ENCODE measurements around the gene MMD. TPM values are rescaled to one million over a fixed set of nuclear protein-coding genes. Genes with fewer than 3 reads are reported as not detected.

The MMD gene
- polyA plus RNA-seq, 3 donors, result 3.4 to 7.0 (median 4.6) TPM

DNA sequence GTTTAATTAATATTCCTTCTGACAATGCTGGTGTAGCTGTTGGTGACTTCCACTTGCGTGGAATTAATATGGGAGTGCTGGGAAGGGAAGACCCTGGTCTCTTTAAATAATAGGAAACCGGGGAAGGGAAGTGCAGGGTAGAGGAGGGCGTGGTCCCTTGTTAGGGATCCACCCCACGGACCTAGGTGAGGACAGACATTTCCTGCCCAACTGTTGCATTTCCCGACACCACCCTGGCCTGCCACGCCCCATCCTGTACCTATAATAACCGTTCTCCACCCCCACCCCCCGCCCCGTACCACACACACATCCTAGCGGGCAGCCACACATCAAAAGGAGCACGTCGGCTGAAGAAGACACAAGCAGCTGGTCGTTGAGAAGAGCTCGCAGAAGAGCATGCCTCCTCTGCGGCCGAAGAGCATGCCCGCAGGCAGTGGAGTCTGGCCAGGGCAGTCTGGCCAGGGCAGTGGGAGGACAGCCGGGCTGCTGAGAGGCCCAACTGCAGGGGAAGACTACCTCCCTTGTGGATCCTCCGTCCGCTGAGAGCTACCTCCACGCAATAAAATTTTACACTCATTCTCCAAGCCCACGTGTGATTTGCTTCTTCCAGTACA lies 36.8 kb upstream of the MMD start:
- no peaks in the 10 kb centered on the region for H3K4me1 ChIP-seq (ENCODE audit: control insufficient read depth in 1 of 2, insufficient read depth in 2 of 2, low read length in 2 of 2)
- Mint-ChIP-seq H3K27ac (no peak overlapping the region), H3K4me3 (no peak overlapping the region)

DNA sequence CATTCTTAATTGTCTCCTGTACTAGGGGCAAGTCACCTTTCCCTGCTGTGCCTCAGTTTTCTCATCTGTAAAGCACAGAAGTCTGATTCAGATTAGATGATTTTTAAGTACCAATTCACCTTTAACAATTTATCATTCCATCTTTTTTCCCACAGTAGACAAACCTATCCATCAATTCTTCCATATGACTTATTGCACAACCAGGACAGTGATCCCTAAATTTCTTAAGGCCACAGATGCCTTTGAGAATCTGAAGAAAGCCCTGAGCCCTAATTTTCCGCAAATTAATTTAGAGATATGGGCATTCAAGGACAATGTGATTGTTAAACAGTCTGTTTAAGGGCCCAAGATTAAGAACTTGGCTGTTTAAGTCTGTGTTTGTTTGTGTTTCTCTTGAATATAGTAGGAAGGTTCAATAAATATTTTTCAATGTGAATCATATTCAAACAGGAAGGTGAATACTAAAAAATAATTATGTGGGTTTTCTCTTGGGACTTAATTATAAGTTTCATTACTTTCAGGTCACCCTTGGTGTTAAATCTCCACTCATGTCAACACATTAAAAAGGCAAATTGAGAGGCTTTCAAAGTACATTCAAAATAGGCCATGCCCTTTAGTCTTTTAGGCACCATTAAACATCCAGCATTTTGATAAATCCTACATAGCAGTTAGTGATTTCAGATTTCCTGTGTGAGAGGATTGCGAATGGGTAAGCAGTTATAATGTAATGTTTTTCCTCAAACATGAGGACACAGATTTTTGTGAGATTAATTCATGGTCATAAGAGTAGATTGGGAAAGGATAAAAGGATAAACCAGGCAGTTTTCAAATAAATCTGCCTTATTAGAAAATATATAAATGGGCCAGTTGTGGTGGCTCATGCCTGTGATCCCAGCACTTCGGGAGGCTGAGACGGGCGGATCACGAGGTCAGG lies 34.9 kb upstream of the MMD start:
- H3K9me3 ChIP-seq (replicated peaks in 1 of 2; ENCODE audit: control insufficient read depth in 1 of 2, insufficient read depth in 1 of 2, low read length in 2 of 2), result no peaks in the 10 kb centered on the region
- H3K4me1 Mint-ChIP-seq, result peaks cover 13% of the 10 kb centered on the region
- H3K27ac ChIP-seq (ENCODE audit: low read depth in 1 of 2, low read length in 2 of 2), result no peak overlapping the region
- no peaks in the 10 kb centered on the region for H3K36me3 Mint-ChIP-seq
- no peak overlapping the region for H3K4me2 ChIP-seq (replicated peaks; ENCODE audit: extremely low read depth, low read length, poor library complexity, severe bottlenecking)
- H3K9ac ChIP-seq (ENCODE audit: insufficient read depth, low read length, poor library complexity, severe bottlenecking), result no peak overlapping the region
- H3K4me3 ChIP-seq (replicated peaks in 1 of 3; ENCODE audit: low read depth in 2 of 3, low read length in 3 of 3), result no peak overlapping the region
- no peak overlapping the region for H3K4me3 Mint-ChIP-seq
- TF ChIP-seq, protein P1, sequence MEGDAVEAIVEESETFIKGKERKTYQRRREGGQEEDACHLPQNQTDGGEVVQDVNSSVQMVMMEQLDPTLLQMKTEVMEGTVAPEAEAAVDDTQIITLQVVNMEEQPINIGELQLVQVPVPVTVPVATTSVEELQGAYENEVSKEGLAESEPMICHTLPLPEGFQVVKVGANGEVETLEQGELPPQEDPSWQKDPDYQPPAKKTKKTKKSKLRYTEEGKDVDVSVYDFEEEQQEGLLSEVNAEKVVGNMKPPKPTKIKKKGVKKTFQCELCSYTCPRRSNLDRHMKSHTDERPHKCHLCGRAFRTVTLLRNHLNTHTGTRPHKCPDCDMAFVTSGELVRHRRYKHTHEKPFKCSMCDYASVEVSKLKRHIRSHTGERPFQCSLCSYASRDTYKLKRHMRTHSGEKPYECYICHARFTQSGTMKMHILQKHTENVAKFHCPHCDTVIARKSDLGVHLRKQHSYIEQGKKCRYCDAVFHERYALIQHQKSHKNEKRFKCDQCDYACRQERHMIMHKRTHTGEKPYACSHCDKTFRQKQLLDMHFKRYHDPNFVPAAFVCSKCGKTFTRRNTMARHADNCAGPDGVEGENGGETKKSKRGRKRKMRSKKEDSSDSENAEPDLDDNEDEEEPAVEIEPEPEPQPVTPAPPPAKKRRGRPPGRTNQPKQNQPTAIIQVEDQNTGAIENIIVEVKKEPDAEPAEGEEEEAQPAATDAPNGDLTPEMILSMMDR (IDR thresholded peaks at IDR 0.05), result no peak
- no peak overlapping the region for H3K27ac Mint-ChIP-seq
- no peaks in the 10 kb centered on the region for H3K27me3 ChIP-seq (ENCODE audit: control insufficient read depth in 2 of 2, insufficient read depth in 2 of 2, low read length in 2 of 2)
- no peak overlapping the region for H2AFZ ChIP-seq (ENCODE audit: insufficient read depth, low read depth, low read length, poor library complexity, severe bottlenecking)
- H4K20me1 ChIP-seq (ENCODE audit: insufficient read depth, low read length), result no peaks in the 10 kb centered on the region
- no peak for DNase-seq
- intact Hi-C loops (cut with micrococcal nuclease), result no loop called here
- H3K9me3 Mint-ChIP-seq, result peaks cover 0 to 6% (median 3%) of the 10 kb centered on the region in 7 donors
- WGBS (ENCODE audit: insufficient coverage), result no CpG with 5 or more reads among the region's 6 CpGs
- H3K4me1 ChIP-seq (ENCODE audit: control insufficient read depth in 1 of 2, insufficient read depth in 2 of 2, low read length in 2 of 2), result no peaks in the 10 kb centered on the region
- H3K36me3 ChIP-seq (replicated peaks in 1 of 2; ENCODE audit: control insufficient read depth in 1 of 2, insufficient read depth in 2 of 2, low read length in 2 of 2), result no peaks in the 10 kb centered on the region
- peaks cover 0 to 10% (median 5%) of the 10 kb centered on the region in 3 donors for H3K27me3 Mint-ChIP-seq (ENCODE audit: low read depth in 3 of 3)
- no peaks in the 10 kb centered on the region for H3K79me2 ChIP-seq (ENCODE audit: insufficient read depth, low read length)

More for the DNA sequence above, 36.8 kb upstream of the MMD start:
- Histone ChIP-seq H3K27me3 (ENCODE audit: control insufficient read depth in 2 of 2, insufficient read depth in 2 of 2, low read length in 2 of 2) (no peaks in the 10 kb centered on the region), H3K9me3 (replicated peaks in 1 of 2; ENCODE audit: control insufficient read depth in 1 of 2, insufficient read depth in 1 of 2, low read length in 2 of 2) (no peaks in the 10 kb centered on the region), H3K27ac (ENCODE audit: low read depth in 1 of 2, low read length in 2 of 2) (no peak overlapping the region), H3K4me2 (replicated peaks; ENCODE audit: extremely low read depth, low read length, poor library complexity, severe bottlenecking) (no peak overlapping the region), H4K20me1 (ENCODE audit: insufficient read depth, low read length) (no peaks in the 10 kb centered on the region), H3K79me2 (ENCODE audit: insufficient read depth, low read length) (no peaks in the 10 kb centered on the region), H3K9ac (ENCODE audit: insufficient read depth, low read length, poor library complexity, severe bottlenecking) (no peak overlapping the region), H3K36me3 (replicated peaks in 1 of 2; ENCODE audit: control insufficient read depth in 1 of 2, insufficient read depth in 2 of 2, low read length in 2 of 2) (no peaks in the 10 kb centered on the region), H2AFZ (ENCODE audit: insufficient read depth, low read depth, low read length, poor library complexity, severe bottlenecking) (no peak overlapping the region), H3K4me3 (replicated peaks in 1 of 3; ENCODE audit: low read depth in 2 of 3, low read length in 3 of 3) (no peak overlapping the region)
- H3K27me3 Mint-ChIP-seq (ENCODE audit: low read depth in 3 of 3), result peaks cover 0 to 10% (median 5%) of the 10 kb centered on the region in 3 donors
- H3K9me3 Mint-ChIP-seq, result peaks cover 0 to 4% (median 3%) of the 10 kb centered on the region in 7 donors
- WGBS (ENCODE audit: insufficient coverage), result 61% methylated on average over 10 of the region's 22 CpGs
- intact Hi-C loops (cut with micrococcal nuclease), result no loop called here
- no peaks in the 10 kb centered on the region for H3K36me3 Mint-ChIP-seq
- no peak for DNase-seq
- TF ChIP-seq, protein P1 (IDR thresholded peaks at IDR 0.05), result no peak
- H3K4me1 Mint-ChIP-seq, result peaks cover 5% of the 10 kb centered on the region

Measured in CD14-positive monocyte (primary cell).